ENCODE measurements around the gene LPIN1.

DNA sequence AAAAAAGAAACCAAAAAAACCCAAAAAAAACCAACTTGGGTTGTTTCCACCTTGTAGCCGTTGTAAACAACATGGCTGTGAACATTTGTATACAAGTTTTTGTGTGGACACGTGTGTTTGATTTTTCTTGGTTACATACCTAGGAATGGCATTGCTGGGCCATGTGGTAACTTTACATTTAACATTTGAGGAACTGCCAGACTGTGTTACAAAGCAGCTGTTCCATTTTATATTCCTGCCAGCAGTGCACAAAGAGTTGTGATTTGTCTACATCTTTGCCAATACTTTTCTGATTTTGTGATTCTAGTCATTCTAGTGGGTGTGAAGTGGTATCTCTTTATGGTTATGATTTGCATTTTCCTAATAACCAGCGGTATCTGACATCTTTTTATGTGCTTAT lies 22.5 kb downstream of the LPIN1 start:
- TF ChIP-seq, protein P1, sequence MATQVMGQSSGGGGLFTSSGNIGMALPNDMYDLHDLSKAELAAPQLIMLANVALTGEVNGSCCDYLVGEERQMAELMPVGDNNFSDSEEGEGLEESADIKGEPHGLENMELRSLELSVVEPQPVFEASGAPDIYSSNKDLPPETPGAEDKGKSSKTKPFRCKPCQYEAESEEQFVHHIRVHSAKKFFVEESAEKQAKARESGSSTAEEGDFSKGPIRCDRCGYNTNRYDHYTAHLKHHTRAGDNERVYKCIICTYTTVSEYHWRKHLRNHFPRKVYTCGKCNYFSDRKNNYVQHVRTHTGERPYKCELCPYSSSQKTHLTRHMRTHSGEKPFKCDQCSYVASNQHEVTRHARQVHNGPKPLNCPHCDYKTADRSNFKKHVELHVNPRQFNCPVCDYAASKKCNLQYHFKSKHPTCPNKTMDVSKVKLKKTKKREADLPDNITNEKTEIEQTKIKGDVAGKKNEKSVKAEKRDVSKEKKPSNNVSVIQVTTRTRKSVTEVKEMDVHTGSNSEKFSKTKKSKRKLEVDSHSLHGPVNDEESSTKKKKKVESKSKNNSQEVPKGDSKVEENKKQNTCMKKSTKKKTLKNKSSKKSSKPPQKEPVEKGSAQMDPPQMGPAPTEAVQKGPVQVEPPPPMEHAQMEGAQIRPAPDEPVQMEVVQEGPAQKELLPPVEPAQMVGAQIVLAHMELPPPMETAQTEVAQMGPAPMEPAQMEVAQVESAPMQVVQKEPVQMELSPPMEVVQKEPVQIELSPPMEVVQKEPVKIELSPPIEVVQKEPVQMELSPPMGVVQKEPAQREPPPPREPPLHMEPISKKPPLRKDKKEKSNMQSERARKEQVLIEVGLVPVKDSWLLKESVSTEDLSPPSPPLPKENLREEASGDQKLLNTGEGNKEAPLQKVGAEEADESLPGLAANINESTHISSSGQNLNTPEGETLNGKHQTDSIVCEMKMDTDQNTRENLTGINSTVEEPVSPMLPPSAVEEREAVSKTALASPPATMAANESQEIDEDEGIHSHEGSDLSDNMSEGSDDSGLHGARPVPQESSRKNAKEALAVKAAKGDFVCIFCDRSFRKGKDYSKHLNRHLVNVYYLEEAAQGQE (IDR thresholded peaks at IDR 0.05; ENCODE audit: borderline replicate concordance in 1 of 2, low read depth in 1 of 2, low read length in 2 of 2), result no peak
- no peak for TF ChIP-seq KDM5B (CRISPR knock-in tag; IDR thresholded peaks at IDR 0.05; ENCODE audit: borderline replicate concordance)
- TF ChIP-seq, protein P2, sequence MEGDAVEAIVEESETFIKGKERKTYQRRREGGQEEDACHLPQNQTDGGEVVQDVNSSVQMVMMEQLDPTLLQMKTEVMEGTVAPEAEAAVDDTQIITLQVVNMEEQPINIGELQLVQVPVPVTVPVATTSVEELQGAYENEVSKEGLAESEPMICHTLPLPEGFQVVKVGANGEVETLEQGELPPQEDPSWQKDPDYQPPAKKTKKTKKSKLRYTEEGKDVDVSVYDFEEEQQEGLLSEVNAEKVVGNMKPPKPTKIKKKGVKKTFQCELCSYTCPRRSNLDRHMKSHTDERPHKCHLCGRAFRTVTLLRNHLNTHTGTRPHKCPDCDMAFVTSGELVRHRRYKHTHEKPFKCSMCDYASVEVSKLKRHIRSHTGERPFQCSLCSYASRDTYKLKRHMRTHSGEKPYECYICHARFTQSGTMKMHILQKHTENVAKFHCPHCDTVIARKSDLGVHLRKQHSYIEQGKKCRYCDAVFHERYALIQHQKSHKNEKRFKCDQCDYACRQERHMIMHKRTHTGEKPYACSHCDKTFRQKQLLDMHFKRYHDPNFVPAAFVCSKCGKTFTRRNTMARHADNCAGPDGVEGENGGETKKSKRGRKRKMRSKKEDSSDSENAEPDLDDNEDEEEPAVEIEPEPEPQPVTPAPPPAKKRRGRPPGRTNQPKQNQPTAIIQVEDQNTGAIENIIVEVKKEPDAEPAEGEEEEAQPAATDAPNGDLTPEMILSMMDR (CRISPR knock-in tag; IDR thresholded peaks at IDR 0.05), result no peak
- TF ChIP-seq, protein P3, sequence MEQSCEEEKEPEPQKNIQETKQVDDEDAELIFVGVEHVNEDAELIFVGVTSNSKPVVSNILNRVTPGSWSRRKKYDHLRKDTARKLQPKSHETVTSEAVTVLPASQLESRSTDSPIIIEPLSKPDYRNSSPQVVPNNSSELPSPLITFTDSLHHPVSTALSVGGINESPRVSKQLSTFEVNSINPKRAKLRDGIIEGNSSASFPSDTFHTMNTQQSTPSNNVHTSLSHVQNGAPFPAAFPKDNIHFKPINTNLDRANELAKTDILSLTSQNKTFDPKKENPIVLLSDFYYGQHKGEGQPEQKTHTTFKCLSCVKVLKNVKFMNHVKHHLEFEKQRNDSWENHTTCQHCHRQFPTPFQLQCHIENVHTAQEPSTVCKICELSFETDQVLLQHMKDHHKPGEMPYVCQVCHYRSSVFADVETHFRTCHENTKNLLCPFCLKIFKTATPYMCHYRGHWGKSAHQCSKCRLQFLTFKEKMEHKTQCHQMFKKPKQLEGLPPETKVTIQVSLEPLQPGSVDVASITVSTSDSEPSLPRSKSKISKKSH (CRISPR knock-in tag; IDR thresholded peaks at IDR 0.05; ENCODE audit: borderline replicate concordance), result no peak
